Activated CD4-positive, alpha-beta T cell treated with anti-CD3 and anti-CD28 coated beads for 24 hours (primary cell): Measurements from ENCODE around the gene ISM1.
"Not testable (repeated sequence)": the region's sequence is repeated elsewhere in the genome, so short reads cannot be mapped to it uniquely, and the experiment has no call there.

Source experiments
- DNase-seq, 2 donors: peaks; one replicate each; pipeline ENCODE4 v3.0.0-alpha.2; 2020; ENCODE audit warnings: low read depth in 2 of 2

The ISM1 gene

GRCh38 chr20:13221673-13222318 lies 722 bp downstream of the ISM1 start:
- peak; percentile 39 to 44 for DNase-seq

GRCh38 chr20:13222319-13222716 lies 1.2 kb downstream of the ISM1 start:
- DNase-seq: no peak

GRCh38 chr20:13223736-13224520 lies 2.9 kb downstream of the ISM1 start:
- DNase-seq: no peak

- DNase-seq: no peak
These were observed 5.3 kb downstream of the ISM1 start for GRCh38 chr20:13226367-13226766.

GRCh38 chr20:13228771-13229170 lies 7.7 kb downstream of the ISM1 start:
- no peak for DNase-seq

- DNase-seq: no peak
These were observed 8.5 kb downstream of the ISM1 start for GRCh38 chr20:13229538-13229937.

GRCh38 chr20:13231031-13231752 lies 10.1 kb downstream of the ISM1 start:
- DNase-seq: peak in 1 of 2 donors; percentile 11

GRCh38 chr20:13232999-13233398 lies 11.9 kb downstream of the ISM1 start:
- no peak for DNase-seq

- no peak for DNase-seq
These were observed 13.9 kb downstream of the ISM1 start for GRCh38 chr20:13234961-13235360.

GRCh38 chr20:13236360-13236759 lies 15.3 kb downstream of the ISM1 start:
- DNase-seq: not testable (repeated sequence)

- no peak for DNase-seq
These were observed 16.1 kb downstream of the ISM1 start for GRCh38 chr20:13236990-13237720.

GRCh38 chr20:13238001-13238653 lies 17.1 kb downstream of the ISM1 start:
- no peak for DNase-seq

GRCh38 chr20:13243826-13244376 lies 22.8 kb downstream of the ISM1 start:
- no peak for DNase-seq

GRCh38 chr20:13245250-13245723 lies 24.2 kb downstream of the ISM1 start:
- no peak for DNase-seq

- DNase-seq: no peak
These were observed 28.2 kb downstream of the ISM1 start for GRCh38 chr20:13249118-13249797.

- no peak for DNase-seq
These were observed 28.7 kb downstream of the ISM1 start for GRCh38 chr20:13249798-13250170.

GRCh38 chr20:13250251-13250650 lies 29.2 kb downstream of the ISM1 start:
- no peak for DNase-seq

- no peak for DNase-seq
These were observed 30.2 kb downstream of the ISM1 start for GRCh38 chr20:13251106-13251903.

- no peak for DNase-seq
These were observed 30.8 kb downstream of the ISM1 start for GRCh38 chr20:13251904-13252297.

- DNase-seq: no peak
These were observed 34.3 kb downstream of the ISM1 start for GRCh38 chr20:13255356-13255755.
